Activated CD8-positive, alpha-beta memory T cell treated with anti-CD3 and anti-CD28 coated beads, Interleukin-2, amount 10 ng/mL, durations not matched to agents 7 days and 5 days (primary cell): ENCODE data around the gene HNRNPA2B1. TPM values are rescaled to one million over a fixed set of nuclear protein-coding genes. Genes with fewer than 3 reads are reported as not detected.

ENCODE experiments used
- ATAC-seq: fragments of 150-1000 bp; cut with Tn5 transposase; one replicate; pipeline ENCODE4 v1.10.0; 2021; ENCODE audit warnings: moderate library complexity
- CTCF ChIA-PET: fragments of 350-600 bp; sonication (Branson Sonifier 250); formaldehyde crosslinking; loops from one replicate; lab custom pipeline; 2021; ENCODE audit warnings: antibody characterized with exemption; lab: Charles Lee
- DNase-seq: peaks from one replicate; pipeline ENCODE4 v3.0.0-alpha.2; 2020
- H3K27ac Mint-ChIP-seq: one replicate; pipeline ENCODE4 v1.8.0; 2021; ENCODE audit warnings: mild to moderate bottlenecking, mixed read lengths
- H3K27me3 Mint-ChIP-seq: one replicate; pipeline ENCODE4 v1.8.0; 2021; ENCODE audit warnings: mixed read lengths
- H3K36me3 Mint-ChIP-seq: one replicate; pipeline ENCODE4 v1.8.0; 2021; ENCODE audit warnings: mild to moderate bottlenecking, mixed read lengths
- H3K4me1 Mint-ChIP-seq: one replicate; pipeline ENCODE4 v1.8.0; 2021; ENCODE audit warnings: mixed read lengths
- H3K4me3 Mint-ChIP-seq: one replicate; pipeline ENCODE4 v1.8.0; 2021; ENCODE audit warnings: mild to moderate bottlenecking, moderate library complexity, mixed read lengths
- H3K9me3 Mint-ChIP-seq: one replicate; pipeline ENCODE4 v1.8.0; 2022; ENCODE audit warnings: low read depth, mixed read lengths
- total RNA-seq, 2 experiments: library from RNA; stranded (reverse); gene quantifications; one replicate each; pipeline ENCODE4 v1.2.3, GENCODE V29; 2021

Gene HNRNPA2B1
- total RNA-seq, 2 experiments from 2014 or later, result 768 to 857 TPM

DNA sequence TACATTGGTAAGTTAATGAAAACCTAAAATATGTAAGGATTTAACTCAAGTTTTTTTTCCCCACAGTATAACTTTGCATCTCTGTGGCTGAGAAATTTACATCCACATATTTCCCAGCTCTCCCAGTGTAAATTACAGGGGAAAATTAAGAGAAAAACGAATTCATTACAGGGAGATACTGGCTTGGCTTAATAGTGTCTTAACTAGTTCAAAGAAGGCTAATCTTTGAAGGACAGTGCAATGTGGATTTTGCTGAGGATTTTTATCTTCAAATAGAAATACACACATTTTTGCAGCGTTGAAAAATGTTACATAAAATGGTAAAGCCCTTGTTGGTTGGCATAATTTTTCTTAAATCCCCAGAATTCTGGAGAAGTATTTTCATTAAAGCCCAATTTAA lies 2.5 kb upstream of the HNRNPA2B1 start:
- no peaks in the 10 kb centered on the region for H3K9me3 Mint-ChIP-seq
- H3K27me3 Mint-ChIP-seq, result peaks cover 8% of the 10 kb centered on the region
- ATAC-seq (no peak), DNase-seq (no peak)
- H3K4me3 Mint-ChIP-seq, result peak overlapping the region; percentile 83
- peak overlapping the region; percentile 92 for H3K27ac Mint-ChIP-seq
- peaks cover 35% of the 10 kb centered on the region for H3K4me1 Mint-ChIP-seq
- H3K36me3 Mint-ChIP-seq, result peaks cover 70% of the 10 kb centered on the region
- CTCF ChIA-PET, result interaction anchor here (0.6 to 1.0 kb wide), 3 partner anchors 9 to 124 kb away, joined by 3 to 6 read pairs (median 3); no protein-coding TSS in a partner anchor

- ATAC-seq (no peak), DNase-seq (peak; percentile 68)
- Mint-ChIP-seq H3K4me1 (peaks cover 34% of the 10 kb centered on the region), H3K36me3 (peaks cover 72% of the 10 kb centered on the region), H3K27ac (peak overlapping the region; percentile 92), H3K4me3 (peak overlapping the region; percentile 100), H3K27me3 (peaks cover 8% of the 10 kb centered on the region), H3K9me3 (no peaks in the 10 kb centered on the region)
- CTCF ChIA-PET, result interaction anchor here (0.6 to 1.1 kb wide), 4 partner anchors 9 to 123 kb away, joined by 3 to 6 read pairs (median 4); no protein-coding TSS in a partner anchor
Measured at GRCh38 chr7:26202019-26202990, 1.8 kb upstream of the HNRNPA2B1 start.

GRCh38 chr7:26201247-26202018 lies 887 bp upstream of the HNRNPA2B1 start, which contains the start of gene CBX3:
Gene CBX3 (plus strand): TSS chr7:26201745. CDS start chr7:26202999, 1,254 bp downstream.
- peaks cover 8% of the 10 kb centered on the region for H3K27me3 Mint-ChIP-seq
- peak; percentile 97 for DNase-seq
- CTCF ChIA-PET, result interaction anchor here (0.6 to 2.1 kb wide), 4 partner anchors 12 to 110 kb away, joined by 3 to 6 read pairs (median 4); no protein-coding TSS in a partner anchor

DNA sequence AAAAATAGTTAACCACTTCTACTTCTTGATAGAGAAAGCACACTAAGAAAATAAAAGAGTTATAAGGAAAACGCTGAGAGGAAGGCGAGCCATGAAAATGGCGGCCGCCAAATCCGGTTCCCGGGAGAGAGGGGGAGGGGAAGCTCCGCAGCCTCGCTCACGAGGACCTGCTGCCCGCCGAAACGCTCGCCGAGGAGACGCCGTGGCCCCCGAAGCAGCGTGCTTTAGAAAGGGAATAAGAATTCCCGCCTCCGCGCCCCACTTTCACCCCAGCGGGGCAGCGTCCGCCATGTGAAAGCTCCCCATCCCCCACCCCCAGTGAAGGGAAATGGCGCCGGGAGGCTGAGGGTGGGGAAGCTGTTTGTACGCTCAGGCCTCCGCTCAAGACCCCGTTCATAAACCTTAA lies 505 bp downstream of the HNRNPA2B1 start:
- H3K4me1 Mint-ChIP-seq, result peaks cover 34% of the 10 kb centered on the region
- H3K9me3 Mint-ChIP-seq, result no peaks in the 10 kb centered on the region
- peak overlapping the region; percentile 99 for H3K27ac Mint-ChIP-seq
- peak overlapping the region; percentile 100 for H3K4me3 Mint-ChIP-seq
- H3K27me3 Mint-ChIP-seq, result peaks cover 8% of the 10 kb centered on the region
- peaks cover 77% of the 10 kb centered on the region for H3K36me3 Mint-ChIP-seq
- peak; percentile 20 for ATAC-seq
- CTCF ChIA-PET, result interaction anchor here (0.6 to 4.4 kb wide), 7 partner anchors 11 to 110 kb away, joined by 3 to 29 read pairs (median 3); no protein-coding TSS in a partner anchor
- peak; percentile 85 for DNase-seq

More at GRCh38 chr7:26201247-26202018, 887 bp upstream of the HNRNPA2B1 start, which contains the start of gene CBX3:
- peak; percentile 50 for ATAC-seq
- Mint-ChIP-seq H3K36me3 (peaks cover 74% of the 10 kb centered on the region), H3K9me3 (no peaks in the 10 kb centered on the region), H3K4me1 (peaks cover 35% of the 10 kb centered on the region), H3K4me3 (peak within 1 kb of the TSS; percentile 100), H3K27ac (peak within 1 kb of the TSS; percentile 99)

DNA sequence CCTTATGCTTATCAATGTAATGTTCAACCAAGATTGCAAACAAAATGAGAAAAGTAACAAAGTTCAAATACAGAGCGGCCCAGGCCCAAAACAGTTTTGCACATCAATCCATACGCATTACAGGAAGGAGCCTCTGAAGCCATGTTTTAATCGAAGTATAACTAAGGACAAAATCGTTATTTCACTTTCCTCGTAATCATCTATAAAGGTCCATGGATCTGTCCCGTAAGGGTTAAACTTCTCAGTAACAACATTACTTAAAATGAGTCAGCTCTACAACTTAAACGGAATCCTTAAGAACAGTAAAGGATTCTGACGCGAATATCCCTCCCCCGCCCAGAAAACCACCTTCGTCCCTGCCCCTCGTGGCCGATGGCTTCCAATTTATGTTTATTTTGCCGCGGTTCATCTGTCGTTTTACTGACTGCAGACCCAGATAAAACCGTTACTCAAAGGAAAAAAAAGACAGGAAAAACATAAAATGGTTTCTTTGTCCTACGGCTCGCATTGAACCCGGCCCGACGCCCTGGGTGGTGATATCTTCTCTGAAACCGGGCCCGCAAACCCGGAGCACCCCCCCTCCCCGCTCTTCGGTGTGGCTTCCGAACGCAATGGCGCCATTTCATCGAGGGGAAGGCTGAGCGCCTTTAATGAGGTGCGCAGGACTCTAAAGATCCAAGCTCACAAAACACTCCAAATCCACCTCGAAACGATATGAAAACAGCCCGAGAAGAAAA lies 1.1 kb downstream of the HNRNPA2B1 start:
- CTCF ChIA-PET, result interaction anchor here (0.6 to 4.4 kb wide), 13 partner anchors 10 to 166 kb away, joined by 3 to 29 read pairs (median 5); partner anchors contain the start of gene NFE2L3

DNA sequence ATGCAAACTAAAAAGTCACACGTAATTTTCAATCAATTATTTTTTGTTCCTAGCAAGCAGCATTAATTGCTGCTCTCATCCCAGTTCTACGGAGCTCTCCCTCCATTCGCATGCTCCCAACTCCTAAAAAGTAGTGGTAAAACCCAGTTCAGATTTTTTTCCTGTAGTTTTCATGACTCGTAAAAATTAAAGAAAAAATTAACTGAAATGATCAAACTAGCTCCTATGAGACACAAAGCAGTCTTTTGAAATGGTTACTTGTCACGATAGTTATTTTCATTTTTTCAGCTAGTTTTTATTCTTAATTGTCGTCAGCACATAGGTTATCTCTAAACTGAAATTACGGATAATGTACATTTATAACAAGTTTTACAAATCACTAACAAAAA lies 1.8 kb downstream of the HNRNPA2B1 start:
- peaks cover 34% of the 10 kb centered on the region for H3K4me1 Mint-ChIP-seq
- DNase-seq, result no peak
- H3K9me3 Mint-ChIP-seq, result no peaks in the 10 kb centered on the region
- CTCF ChIA-PET, result interaction anchor here (1.0 to 4.4 kb wide), 15 partner anchors 11 to 336 kb away, joined by 3 to 29 read pairs (median 4); partner anchors contain the start of genes NFE2L3 and SNX10
- peak overlapping the region; percentile 99 for H3K27ac Mint-ChIP-seq
- H3K36me3 Mint-ChIP-seq, result peaks cover 77% of the 10 kb centered on the region
- no peak for ATAC-seq
- peak overlapping the region; percentile 100 for H3K4me3 Mint-ChIP-seq
- peaks cover 8% of the 10 kb centered on the region for H3K27me3 Mint-ChIP-seq

More for the DNA sequence above, 1.1 kb downstream of the HNRNPA2B1 start:
- H3K4me3 Mint-ChIP-seq, result peak overlapping the region; percentile 100
- peaks cover 8% of the 10 kb centered on the region for H3K27me3 Mint-ChIP-seq
- peaks cover 75% of the 10 kb centered on the region for H3K36me3 Mint-ChIP-seq
- no peaks in the 10 kb centered on the region for H3K9me3 Mint-ChIP-seq
- ATAC-seq, result no peak
- peaks cover 32% of the 10 kb centered on the region for H3K4me1 Mint-ChIP-seq
- H3K27ac Mint-ChIP-seq, result peak overlapping the region; percentile 99
- DNase-seq, result peak; percentile 78

- CTCF ChIA-PET, result interaction anchor here (0.9 to 4.4 kb wide), 16 partner anchors 10 to 336 kb away, joined by 3 to 29 read pairs (median 4); partner anchors contain the start of genes NFE2L3 and SNX10
- H3K27ac Mint-ChIP-seq, result peak overlapping the region; percentile 99
- peak overlapping the region; percentile 100 for H3K4me3 Mint-ChIP-seq
- H3K36me3 Mint-ChIP-seq, result peaks cover 77% of the 10 kb centered on the region
- peaks cover 8% of the 10 kb centered on the region for H3K27me3 Mint-ChIP-seq
- no peak for DNase-seq
- ATAC-seq, result no peak
- peaks cover 37% of the 10 kb centered on the region for H3K4me1 Mint-ChIP-seq
- no peaks in the 10 kb centered on the region for H3K9me3 Mint-ChIP-seq
Measured at GRCh38 chr7:26198133-26198780, 2.3 kb downstream of the HNRNPA2B1 start.

DNA sequence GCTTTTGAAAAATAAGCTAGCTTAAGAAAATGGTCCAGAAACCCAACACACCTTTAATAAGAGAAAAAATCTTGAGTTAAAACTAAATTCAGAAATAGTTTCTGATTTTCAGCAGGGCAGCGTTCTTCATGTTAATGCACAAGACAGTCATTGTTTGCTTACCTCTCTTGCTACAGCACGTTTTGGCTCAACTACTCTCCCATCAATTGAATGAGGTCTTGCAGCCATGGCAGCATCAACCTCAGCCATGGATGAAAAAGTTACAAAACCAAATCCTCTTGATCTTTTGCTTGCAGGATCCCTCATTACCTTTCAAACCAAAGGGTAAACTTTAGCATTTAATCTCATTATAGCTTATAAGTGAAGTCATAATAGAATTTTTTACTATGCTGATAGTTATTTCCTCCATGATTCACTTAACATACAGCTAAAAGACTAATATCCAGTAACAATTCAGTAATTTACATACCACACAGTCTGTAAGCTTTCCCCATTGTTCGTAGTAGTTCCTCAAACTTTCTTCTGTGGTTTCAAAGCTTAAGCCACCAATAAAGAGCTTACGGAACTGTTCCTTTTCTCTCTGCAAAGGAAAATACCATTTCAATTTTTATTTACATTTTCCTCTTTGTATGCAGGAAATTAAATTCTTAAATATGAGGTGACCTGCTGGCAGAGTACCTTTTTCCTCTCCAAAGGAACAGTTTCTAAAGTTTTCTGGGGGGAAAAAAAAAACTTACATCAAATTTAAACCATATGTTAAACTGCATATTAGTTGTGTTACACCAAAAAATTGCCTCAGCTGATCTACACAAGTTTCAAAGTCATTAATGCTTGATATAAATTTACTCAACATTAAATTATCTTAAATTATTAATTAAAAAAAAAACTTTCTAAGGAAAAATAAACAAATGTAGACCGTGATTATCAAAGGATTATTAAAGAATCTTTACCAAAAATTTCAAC lies 3.1 kb downstream of the HNRNPA2B1 start:
- Mint-ChIP-seq H3K4me1 (peaks cover 45% of the 10 kb centered on the region), H3K4me3 (peak overlapping the region; percentile 100), H3K9me3 (no peaks in the 10 kb centered on the region), H3K36me3 (peaks cover 78% of the 10 kb centered on the region), H3K27me3 (peaks cover 8% of the 10 kb centered on the region), H3K27ac (peak overlapping the region; percentile 99)
- DNase-seq (no peak), ATAC-seq (no peak)
- CTCF ChIA-PET, result interaction anchor here (0.9 to 4.4 kb wide), 17 partner anchors 9 to 335 kb away, joined by 3 to 29 read pairs (median 4); partner anchors contain the start of genes NFE2L3 and SNX10

GRCh38 chr7:26195867-26196657 lies 4.5 kb downstream of the HNRNPA2B1 start:
- Mint-ChIP-seq H3K9me3 (no peaks in the 10 kb centered on the region), H3K27me3 (peaks cover 8% of the 10 kb centered on the region), H3K4me3 (peak overlapping the region; percentile 100), H3K4me1 (peaks cover 56% of the 10 kb centered on the region), H3K27ac (peak overlapping the region; percentile 84), H3K36me3 (peaks cover 88% of the 10 kb centered on the region)
- CTCF ChIA-PET, result interaction anchor here (1.1 to 4.4 kb wide), 9 partner anchors 9 to 303 kb away, joined by 4 to 29 read pairs (median 6); partner anchors contain the start of gene NFE2L3
- ATAC-seq (no peak), DNase-seq (no peak)

DNA sequence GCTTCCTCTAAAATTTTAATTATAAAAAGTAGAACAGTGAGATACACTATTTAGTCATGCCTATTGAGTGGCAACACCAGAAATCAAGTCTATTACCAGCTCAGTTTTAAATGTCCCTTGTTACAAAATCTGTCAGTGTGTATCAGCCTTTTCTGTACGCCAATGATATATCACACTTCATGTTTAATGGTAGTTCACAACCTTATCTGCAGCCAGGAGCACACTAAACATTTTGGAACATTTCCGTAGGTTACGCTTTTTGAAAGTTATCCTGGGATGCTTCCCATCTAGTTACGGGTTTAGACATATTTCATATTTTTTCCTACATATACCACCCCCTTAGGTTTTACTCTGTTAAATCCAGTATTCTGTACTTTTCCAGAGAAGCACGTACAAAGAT lies 5.4 kb downstream of the HNRNPA2B1 start:
- no peak for ATAC-seq
- CTCF ChIA-PET, result interaction anchor here (0.8 to 3.1 kb wide), 9 partner anchors 8 to 302 kb away, joined by 3 to 9 read pairs (median 5); partner anchors contain the start of gene NFE2L3

More for the DNA sequence above, 5.4 kb downstream of the HNRNPA2B1 start:
- H3K36me3 Mint-ChIP-seq, result peaks cover 92% of the 10 kb centered on the region
- H3K27ac Mint-ChIP-seq, result peak overlapping the region; percentile 51
- H3K27me3 Mint-ChIP-seq, result no peaks in the 10 kb centered on the region
- H3K4me3 Mint-ChIP-seq, result peak overlapping the region; percentile 100
- H3K9me3 Mint-ChIP-seq, result no peaks in the 10 kb centered on the region
- H3K4me1 Mint-ChIP-seq, result peaks cover 64% of the 10 kb centered on the region
- DNase-seq, result no peak
